Right cardiac atrium (tissue), 5 donors: Measurements from ENCODE around the gene NUP42. TPM values are rescaled to one million over a fixed set of nuclear protein-coding genes. Genes with fewer than 3 reads are reported as not detected.
A peak's percentile ranks its signal among the peaks of the same experiment; 100 is the strongest.
"Not testable (repeated sequence)": the region's sequence is repeated elsewhere in the genome, so short reads cannot be mapped to it uniquely, and the experiment has no call there.

ENCODE experiments used
- ATAC-seq, 2 donors: fragments of 200-7000 bp; cut with Tn5 transposase; one replicate each; pipeline versions ENCODE4 v1.8.0 to v1.9.1; 2020; ENCODE audit warnings: moderate library complexity in 2 of 2, mild to moderate bottlenecking in 1 of 2
- DNase-seq, 3 donors: peaks; one replicate each; pipeline ENCODE4 v3.0.0-alpha.2; 2020
- H3K27ac ChIP-seq: one replicate; pipeline ENCODE4 v1.5.1; 2013; ENCODE audit warnings: mild to moderate bottlenecking, low read length, control low read depth, moderate library complexity
- H3K27me3 ChIP-seq: one replicate; pipeline ENCODE4 v1.6.1; 2013; ENCODE audit not compliant: control insufficient read depth, insufficient read depth
- H3K4me1 ChIP-seq: one replicate; pipeline ENCODE4 v1.6.1; 2013; ENCODE audit warnings: low read length; ENCODE audit not compliant: control insufficient read depth, insufficient read depth
- H3K4me3 ChIP-seq: one replicate; pipeline ENCODE4 v1.5.1; 2013; ENCODE audit warnings: low read length, control low read depth
- H3K9me3 ChIP-seq: one replicate; pipeline ENCODE4 v1.6.1; 2013; ENCODE audit warnings: low read length; ENCODE audit not compliant: control insufficient read depth
- WGBS: extraction: QIAGEN DNeasy Blood & Tissue Kit; methylation state at CpG from one replicate; pipeline ENCODE4 v1.1.7; 2013; 5-methylcytosine and 5-hydroxymethylcytosine counted together
- intact Hi-C, 4 donors: fragments of 100-400 bp; cut with DNase I; formaldehyde crosslinking; loops; one replicate each; pipeline versions ENCODE4 v1.11.0 to v1.14.0; 2022 to 2023
- polyA plus RNA-seq: library from polyadenylated mRNA; stranded (reverse); fragments of 200-250 nt; gene quantifications from one replicate; pipeline ENCODE4 v1.2.3, GENCODE V29; 2013
- total RNA-seq, 4 donors: library from RNA; stranded (reverse); fragmentation: NEBNext Ultra II Directional; extraction: Animal tissue kit (Norgen Biotek cat#: 25700); gene quantifications; one replicate each; pipeline ENCODE4 v1.2.1, GENCODE V29; 2021
- donor health status: healthy with polysubstance abuse.
- donor health status: DM: no; HTN: yes; CAD: no.
- donor health status: DM: no; HTN: no; CAD: no.
- donor health status: DM: no; HTN: yes; CAD: no; lungs with severe emphysema.
- donor health status: DM: yes; HTN: yes; CAD: no.

NUP42 gene
- total and polyA plus RNA-seq, 5 donors: 19.4 to 24.7 (median 22.1) TPM

- DNase-seq (no peak), ATAC-seq (no peak)
- intact Hi-C loops: no loop called here
- no peak overlapping the region for H3K4me3 ChIP-seq
- no peaks in the 10 kb centered on the region for H3K9me3 ChIP-seq
- no peaks in the 10 kb centered on the region for H3K4me1 ChIP-seq
- WGBS: 91% methylated on average over 5 of the region's 5 CpGs
- H3K27ac ChIP-seq: no peak overlapping the region
- no peaks in the 10 kb centered on the region for H3K27me3 ChIP-seq
Observed at GRCh38 chr7:23214423-23214822, 32.6 kb downstream of the NUP42 start.

DNA sequence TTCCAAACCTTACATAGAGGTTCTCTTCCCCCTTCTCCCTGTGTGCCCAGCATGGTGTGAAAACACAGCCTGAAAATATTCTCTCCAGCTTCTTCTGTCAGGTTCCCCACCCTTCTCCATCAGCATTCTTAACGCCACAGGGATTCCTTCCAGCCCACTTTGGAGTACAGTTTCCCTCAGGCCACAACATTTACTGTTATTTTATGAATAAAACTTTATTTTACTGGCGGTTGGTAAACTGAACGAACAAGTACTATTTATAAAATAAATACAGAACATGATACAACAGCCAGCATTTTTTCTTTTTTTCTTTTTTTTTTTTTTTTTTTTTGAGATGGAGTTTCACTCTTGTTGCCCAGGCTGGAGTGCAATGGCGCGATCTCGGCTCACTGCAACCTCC, 33.1 kb downstream of the NUP42 start:
- DNase-seq: no peak
- ATAC-seq: no peak
- intact Hi-C loops: no loop called here
- no peak overlapping the region for H3K27ac ChIP-seq
- no peaks in the 10 kb centered on the region for H3K9me3 ChIP-seq
- no peak overlapping the region for H3K4me3 ChIP-seq
- H3K27me3 ChIP-seq: no peaks in the 10 kb centered on the region
- no peaks in the 10 kb centered on the region for H3K4me1 ChIP-seq
- WGBS: 89% methylated on average over 3 of the region's 6 CpGs

- no peak overlapping the region for H3K27ac ChIP-seq
- H3K27me3 ChIP-seq: no peaks in the 10 kb centered on the region
- no peak overlapping the region for H3K4me3 ChIP-seq
- WGBS: 38% methylated on average over 2 of the region's 2 CpGs
- DNase-seq (peak; percentile 31 to 77 (median 67)), ATAC-seq (peak; percentile 55 to 67)
- intact Hi-C loops: no loop called here
- H3K9me3 ChIP-seq: no peaks in the 10 kb centered on the region
- H3K4me1 ChIP-seq: no peaks in the 10 kb centered on the region
Observed at GRCh38 chr7:23216021-23216420, 34.2 kb downstream of the NUP42 start.

- 55% methylated on average over 3 of the region's 3 CpGs for WGBS
- no peaks in the 10 kb centered on the region for H3K9me3 ChIP-seq
- intact Hi-C loops: no loop called here
- H3K4me3 ChIP-seq: no peak overlapping the region
- DNase-seq: peak in 1 of 3 donors; percentile 28
- peaks cover 4% of the 10 kb centered on the region for H3K4me1 ChIP-seq
- H3K27ac ChIP-seq: no peak overlapping the region
- no peaks in the 10 kb centered on the region for H3K27me3 ChIP-seq
- ATAC-seq: no peak
Observed at GRCh38 chr7:23218196-23218595, 36.3 kb downstream of the NUP42 start.

DNA sequence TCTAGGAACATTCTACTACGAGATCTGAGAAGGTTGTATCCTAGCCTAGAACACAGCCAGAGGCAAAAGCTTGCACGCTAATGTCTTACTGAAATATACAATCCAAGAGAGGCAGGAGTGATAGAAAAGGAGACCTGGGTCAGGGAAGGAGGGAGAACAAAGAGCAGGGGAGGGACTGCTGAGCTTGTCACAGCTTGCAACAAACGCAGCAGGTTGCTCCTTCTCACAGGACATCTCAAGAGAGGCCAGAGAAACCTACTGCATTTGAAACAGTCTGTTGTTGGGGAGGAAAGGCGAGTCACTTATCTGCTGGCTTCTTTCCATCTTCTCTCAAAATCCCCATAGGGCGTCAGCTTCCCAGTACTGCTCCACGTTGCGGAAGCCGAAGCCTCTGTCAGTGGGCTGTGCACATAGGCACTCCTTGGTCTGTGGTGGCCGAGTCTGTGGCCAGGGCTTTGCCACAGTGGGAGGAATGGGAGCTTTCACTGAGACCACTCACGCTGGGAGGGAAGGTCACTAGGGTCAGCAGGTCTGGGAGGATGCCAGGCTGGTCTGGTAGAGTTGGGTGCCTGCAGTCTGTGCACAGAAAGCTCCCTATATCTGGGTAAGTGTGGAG, 39.0 kb downstream of the NUP42 start:
- DNase-seq (peak; percentile 23 to 58 (median 48)), ATAC-seq (peak; percentile 67 to 85)
- WGBS: 42% methylated on average over 10 of the region's 10 CpGs
- no peak overlapping the region for H3K4me3 ChIP-seq
- intact Hi-C loops: no loop called here
- H3K27me3 ChIP-seq: no peaks in the 10 kb centered on the region
- peaks cover 4% of the 10 kb centered on the region for H3K4me1 ChIP-seq
- H3K9me3 ChIP-seq: no peaks in the 10 kb centered on the region
- H3K27ac ChIP-seq: no peak overlapping the region

DNA sequence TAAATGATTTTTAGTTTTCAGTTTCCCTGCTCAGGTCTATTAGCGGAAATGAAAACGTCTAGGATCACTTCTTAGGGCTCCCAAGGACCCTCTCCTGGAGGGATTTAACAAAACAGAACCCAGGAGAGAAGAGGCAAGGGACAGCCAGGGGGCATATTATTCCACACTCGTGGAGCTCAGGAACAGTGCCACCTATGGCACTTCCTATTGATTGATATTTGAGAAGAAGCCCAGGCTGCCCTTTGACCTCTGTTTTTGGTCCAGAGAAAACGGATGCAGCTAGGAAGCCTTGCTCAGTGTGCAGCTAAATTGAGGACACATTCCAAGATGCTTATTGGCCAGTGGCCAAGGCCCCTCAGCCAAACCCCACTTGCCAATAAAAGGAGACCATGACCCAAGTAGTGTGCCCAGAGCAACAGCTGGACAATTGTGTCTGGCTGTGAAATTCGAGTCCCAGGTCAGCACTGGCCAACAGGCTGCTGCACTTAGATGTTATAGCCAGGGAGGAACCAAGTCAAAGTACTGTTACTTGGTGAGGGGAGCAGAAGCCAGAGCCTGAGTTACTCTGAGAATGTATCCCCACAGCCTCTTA, 40.7 kb downstream of the NUP42 start:
- H3K27me3 ChIP-seq: no peaks in the 10 kb centered on the region
- H3K4me3 ChIP-seq: no peak overlapping the region
- ATAC-seq: no peak
- H3K4me1 ChIP-seq: peaks cover 4% of the 10 kb centered on the region
- 37% methylated on average over 5 of the region's 5 CpGs for WGBS
- DNase-seq: no peak
- intact Hi-C loops: no loop called here
- H3K9me3 ChIP-seq: no peaks in the 10 kb centered on the region
- H3K27ac ChIP-seq: no peak overlapping the region

DNA sequence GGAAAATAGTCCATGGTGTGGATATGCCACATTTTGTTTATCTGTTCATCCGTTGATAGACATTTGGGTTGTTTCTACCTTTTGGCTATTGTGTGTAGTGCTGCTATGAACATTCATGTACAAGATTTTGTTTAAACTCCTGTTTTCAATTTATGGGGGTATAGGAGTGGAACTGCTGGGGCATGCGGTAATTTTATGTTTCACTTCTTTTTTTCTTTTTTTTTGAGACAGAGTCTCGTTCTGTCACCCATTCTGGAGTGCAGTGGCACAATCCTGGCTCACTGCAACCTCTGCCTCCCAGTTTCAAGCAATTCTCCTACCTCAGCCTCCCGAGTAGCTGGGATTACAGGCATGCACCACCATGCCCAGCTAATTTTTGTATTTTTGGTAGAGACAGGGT, 42.5 kb downstream of the NUP42 start:
- ATAC-seq, H3K9me3 ChIP-seq, H3K27ac ChIP-seq, intact Hi-C loops, H3K4me1 ChIP-seq, DNase-seq, H3K27me3 ChIP-seq, H3K4me3 ChIP-seq: not testable (repeated sequence)
- WGBS: 86% methylated on average over 4 of the region's 4 CpGs

DNA sequence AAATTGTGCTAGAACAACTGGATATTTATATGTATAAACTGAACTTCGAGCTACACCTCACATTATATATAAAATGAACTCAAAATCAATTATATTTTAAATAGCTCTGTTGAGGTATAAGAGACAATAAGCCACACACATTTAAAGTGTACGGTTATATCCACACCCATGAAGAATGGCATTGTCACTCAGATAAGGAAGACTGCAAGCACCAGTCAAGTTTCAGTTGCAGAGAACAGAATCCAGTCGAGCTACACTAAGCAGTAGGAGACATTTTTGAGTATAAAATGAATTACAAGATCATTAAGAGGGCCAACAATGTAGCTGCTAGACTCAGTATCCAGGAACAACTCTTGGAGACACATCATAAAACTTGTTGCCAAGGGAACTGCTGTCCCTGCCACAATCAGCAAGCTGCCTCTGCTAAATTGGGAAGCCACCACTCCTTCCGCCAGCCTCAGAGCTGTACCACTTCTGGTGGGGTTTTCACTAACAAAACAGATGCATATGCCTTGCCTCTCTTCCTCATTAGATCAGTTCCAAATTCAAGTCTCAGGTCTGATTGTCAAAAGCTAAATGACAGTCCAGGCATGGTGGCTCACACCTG, 45.1 kb downstream of the NUP42 start:
- Histone ChIP-seq H3K9me3 (no peaks in the 10 kb centered on the region), H3K27ac (no peak overlapping the region), H3K4me3 (no peak overlapping the region), H3K4me1 (peaks cover 4% of the 10 kb centered on the region), H3K27me3 (no peaks in the 10 kb centered on the region)
- intact Hi-C loops: no loop called here
- no peak for DNase-seq
- ATAC-seq: peak in 1 of 2 donors; percentile 26
- WGBS: 70% methylated on average over 4 of the region's 4 CpGs

DNA sequence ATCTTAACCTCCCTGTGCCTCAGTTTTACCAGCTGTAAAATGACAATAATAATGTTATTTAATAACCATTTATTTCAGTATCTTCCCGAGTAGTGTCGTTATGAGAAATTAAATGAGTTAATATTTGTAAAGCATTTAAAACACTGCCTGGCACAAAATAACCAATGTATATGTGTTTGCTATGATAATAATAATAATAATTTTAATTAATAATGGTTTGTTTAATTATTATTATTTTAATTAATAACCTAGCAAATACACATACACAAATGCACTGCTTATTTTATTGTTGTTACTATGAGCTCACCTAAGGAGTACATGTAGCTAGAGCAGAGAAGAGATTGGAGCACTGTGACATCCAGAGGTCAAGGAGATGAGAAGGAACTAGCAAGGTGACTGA, 46.6 kb downstream of the NUP42 start:
- Histone ChIP-seq H3K4me3 (no peak overlapping the region), H3K27ac (no peak overlapping the region), H3K9me3 (no peaks in the 10 kb centered on the region), H3K27me3 (no peaks in the 10 kb centered on the region), H3K4me1 (no peaks in the 10 kb centered on the region)
- intact Hi-C loops: no loop called here
- 97% methylated on average over 2 of the region's 2 CpGs for WGBS
- no peak for ATAC-seq
- DNase-seq: no peak

- ATAC-seq: no peak
- DNase-seq: no peak
Observed at GRCh38 chr7:23230641-23231101, 48.8 kb downstream of the NUP42 start.

GRCh38 chr7:23232966-23233365, 51.1 kb downstream of the NUP42 start:
- intact Hi-C loops: no loop called here
- Histone ChIP-seq H3K9me3 (no peaks in the 10 kb centered on the region), H3K27me3 (no peaks in the 10 kb centered on the region), H3K27ac (no peak overlapping the region), H3K4me3 (no peak overlapping the region), H3K4me1 (no peaks in the 10 kb centered on the region)
- ATAC-seq (no peak), DNase-seq (no peak)
- WGBS: 83% methylated on average over 3 of the region's 3 CpGs

More at GRCh38 chr7:23230641-23231101, 48.8 kb downstream of the NUP42 start:
- intact Hi-C loops: no loop called here
- WGBS: 66% methylated on average over 6 of the region's 6 CpGs
- Histone ChIP-seq H3K4me1 (no peaks in the 10 kb centered on the region), H3K27ac (no peak overlapping the region), H3K4me3 (no peak overlapping the region), H3K9me3 (no peaks in the 10 kb centered on the region), H3K27me3 (no peaks in the 10 kb centered on the region)
